A673 (cell line): Measurements from ENCODE around the gene SLC6A20.

Source experiments
- CTCF ChIP-seq: fragments of 300-800, 200-600 bp; sonication (generic); conservative IDR thresholded peaks from 2 replicates; pipeline ENCODE4 v1.5.1; 2017; ENCODE audit warnings: low read depth, mild to moderate bottlenecking, antibody characterized with exemption, low read length, moderate library complexity, mixed read lengths
- EZH2 ChIP-seq: fragments of 200-600 bp; sonication (generic); IDR thresholded peaks from 2 replicates; pipeline ENCODE4 v1.6.1; 2017; ENCODE audit warnings: borderline replicate concordance, low read depth, mild to moderate bottlenecking, mixed read lengths, antibody characterized with exemption, low read length; ENCODE audit not compliant: poor library complexity, severe bottlenecking

GRCh38 chr3:45776611-45777010 is 19.7 kb downstream of the SLC6A20 start:
- TF ChIP-seq CTCF (no peak), EZH2 (no peak)
